ENCODE measurements around the gene DTL. TPM values are rescaled to one million over a fixed set of nuclear protein-coding genes. Genes with fewer than 3 reads are reported as not detected.

Gene DTL
- total RNA-seq, 1 donor from 2014 or later = 99.5 TPM

GRCh38 chr1:212111536-212111935 lies 76.0 kb downstream of the DTL start:
- intact Hi-C loops (cut with micrococcal nuclease) = no loop called here
- no peak for DNase-seq
- Mint-ChIP-seq H3K36me3 (ENCODE audit: low read depth) (peaks cover 4% of the 10 kb centered on the region), H3K27ac (no peak overlapping the region), H3K9me3 (no peaks in the 10 kb centered on the region), H3K4me1 (no peaks in the 10 kb centered on the region), H3K27me3 (no peaks in the 10 kb centered on the region), H3K4me3 (no peak overlapping the region)

- intact Hi-C loops (cut with micrococcal nuclease) = no loop called here
- H3K4me3 Mint-ChIP-seq = no peak overlapping the region
- H3K27me3 Mint-ChIP-seq = no peaks in the 10 kb centered on the region
- peaks cover 2% of the 10 kb centered on the region for H3K36me3 Mint-ChIP-seq (ENCODE audit: low read depth)
- no peak for DNase-seq
- no peaks in the 10 kb centered on the region for H3K9me3 Mint-ChIP-seq
- no peak overlapping the region for H3K27ac Mint-ChIP-seq
- peaks cover 2% of the 10 kb centered on the region for H3K4me1 Mint-ChIP-seq
Observed at GRCh38 chr1:212113706-212114105, 78.2 kb downstream of the DTL start.

- intact Hi-C loops (cut with micrococcal nuclease) = no loop called here
- peaks cover 17% of the 10 kb centered on the region for H3K4me1 Mint-ChIP-seq
- peaks cover 5% of the 10 kb centered on the region for H3K36me3 Mint-ChIP-seq (ENCODE audit: low read depth)
- H3K27me3 Mint-ChIP-seq = no peaks in the 10 kb centered on the region
- DNase-seq = no peak
- no peaks in the 10 kb centered on the region for H3K9me3 Mint-ChIP-seq
- H3K27ac Mint-ChIP-seq = peak overlapping the region; percentile 23
- H3K4me3 Mint-ChIP-seq = no peak overlapping the region
Observed at GRCh38 chr1:212118167-212118871, 82.8 kb downstream of the DTL start.

GRCh38 chr1:212118872-212119260 lies 83.3 kb downstream of the DTL start:
- no peaks in the 10 kb centered on the region for H3K27me3 Mint-ChIP-seq
- no peak for DNase-seq
- no peaks in the 10 kb centered on the region for H3K9me3 Mint-ChIP-seq
- intact Hi-C loops (cut with micrococcal nuclease) = no loop called here
- no peak overlapping the region for H3K4me3 Mint-ChIP-seq
- H3K27ac Mint-ChIP-seq = peak overlapping the region; percentile 21
- peaks cover 17% of the 10 kb centered on the region for H3K4me1 Mint-ChIP-seq
- peaks cover 5% of the 10 kb centered on the region for H3K36me3 Mint-ChIP-seq (ENCODE audit: low read depth)

GRCh38 chr1:212119397-212119837 lies 83.9 kb downstream of the DTL start:
- H3K27ac Mint-ChIP-seq = no peak overlapping the region
- H3K36me3 Mint-ChIP-seq (ENCODE audit: low read depth) = peaks cover 5% of the 10 kb centered on the region
- intact Hi-C loops (cut with micrococcal nuclease) = no loop called here
- no peak for DNase-seq
- no peak overlapping the region for H3K4me3 Mint-ChIP-seq
- peaks cover 17% of the 10 kb centered on the region for H3K4me1 Mint-ChIP-seq
- H3K27me3 Mint-ChIP-seq = no peaks in the 10 kb centered on the region
- no peaks in the 10 kb centered on the region for H3K9me3 Mint-ChIP-seq

- Mint-ChIP-seq H3K27me3 (no peaks in the 10 kb centered on the region), H3K4me1 (peaks cover 21% of the 10 kb centered on the region), H3K9me3 (no peaks in the 10 kb centered on the region), H3K36me3 (ENCODE audit: low read depth) (peaks cover 5% of the 10 kb centered on the region), H3K4me3 (no peak overlapping the region), H3K27ac (no peak overlapping the region)
- DNase-seq = no peak
- intact Hi-C loops (cut with micrococcal nuclease) = loop anchor here (5.0 kb wide), 1 partner anchor 37 kb away; no protein-coding TSS in a partner anchor
Observed at GRCh38 chr1:212119863-212120262, 84.3 kb downstream of the DTL start.

- intact Hi-C loops (cut with micrococcal nuclease) = loop anchor here (5.0 kb wide), 1 partner anchor 36 kb away; no protein-coding TSS in a partner anchor
- Mint-ChIP-seq H3K36me3 (ENCODE audit: low read depth) (peaks cover 5% of the 10 kb centered on the region), H3K4me1 (peaks cover 30% of the 10 kb centered on the region), H3K27ac (peak overlapping the region; percentile 4), H3K27me3 (no peaks in the 10 kb centered on the region), H3K9me3 (no peaks in the 10 kb centered on the region), H3K4me3 (no peak overlapping the region)
- DNase-seq = no peak
Observed at GRCh38 chr1:212121779-212122178, 86.2 kb downstream of the DTL start.

- Mint-ChIP-seq H3K36me3 (ENCODE audit: low read depth) (peaks cover 15% of the 10 kb centered on the region), H3K27ac (no peak overlapping the region), H3K4me1 (peaks cover 24% of the 10 kb centered on the region), H3K27me3 (no peaks in the 10 kb centered on the region), H3K4me3 (no peak overlapping the region), H3K9me3 (no peaks in the 10 kb centered on the region)
- intact Hi-C loops (cut with micrococcal nuclease) = loop anchor here (5.0 kb wide), 1 partner anchor 32 kb away; no protein-coding TSS in a partner anchor
- peak; percentile 73 for DNase-seq
Observed at GRCh38 chr1:212124690-212125582, 89.4 kb downstream of the DTL start.

GRCh38 chr1:212125654-212126053 lies 90.1 kb downstream of the DTL start:
- Mint-ChIP-seq H3K27me3 (no peaks in the 10 kb centered on the region), H3K36me3 (ENCODE audit: low read depth) (peaks cover 21% of the 10 kb centered on the region), H3K4me1 (peaks cover 24% of the 10 kb centered on the region), H3K9me3 (no peaks in the 10 kb centered on the region), H3K27ac (no peak overlapping the region), H3K4me3 (no peak overlapping the region)
- intact Hi-C loops (cut with micrococcal nuclease) = no loop called here
- DNase-seq = no peak

- Mint-ChIP-seq H3K4me1 (peaks cover 15% of the 10 kb centered on the region), H3K36me3 (ENCODE audit: low read depth) (peaks cover 29% of the 10 kb centered on the region), H3K9me3 (no peaks in the 10 kb centered on the region), H3K27me3 (no peaks in the 10 kb centered on the region), H3K4me3 (no peak overlapping the region), H3K27ac (no peak overlapping the region)
- no peak for DNase-seq
- intact Hi-C loops (cut with micrococcal nuclease) = no loop called here
Observed at GRCh38 chr1:212127221-212127620, 91.7 kb downstream of the DTL start.

- intact Hi-C loops (cut with micrococcal nuclease) = no loop called here
- no peaks in the 10 kb centered on the region for H3K9me3 Mint-ChIP-seq
- H3K27ac Mint-ChIP-seq = no peak overlapping the region
- no peaks in the 10 kb centered on the region for H3K27me3 Mint-ChIP-seq
- H3K4me3 Mint-ChIP-seq = no peak overlapping the region
- peaks cover 43% of the 10 kb centered on the region for H3K36me3 Mint-ChIP-seq (ENCODE audit: low read depth)
- DNase-seq = no peak
- H3K4me1 Mint-ChIP-seq = peaks cover 12% of the 10 kb centered on the region
Observed at GRCh38 chr1:212129781-212130180, 94.2 kb downstream of the DTL start.

GRCh38 chr1:212132025-212132424 lies 96.5 kb downstream of the DTL start:
- DNase-seq = no peak
- Mint-ChIP-seq H3K9me3 (no peaks in the 10 kb centered on the region), H3K27me3 (no peaks in the 10 kb centered on the region), H3K4me1 (peaks cover 2% of the 10 kb centered on the region), H3K36me3 (ENCODE audit: low read depth) (peaks cover 49% of the 10 kb centered on the region), H3K27ac (no peak overlapping the region), H3K4me3 (no peak overlapping the region)
- intact Hi-C loops (cut with micrococcal nuclease) = no loop called here

GRCh38 chr1:212133319-212133718 lies 97.8 kb downstream of the DTL start:
- no peaks in the 10 kb centered on the region for H3K27me3 Mint-ChIP-seq

GRCh38 chr1:212135166-212135565 lies 99.6 kb downstream of the DTL start:
- Mint-ChIP-seq H3K27me3 (no peaks in the 10 kb centered on the region), H3K36me3 (ENCODE audit: low read depth) (peaks cover 40% of the 10 kb centered on the region), H3K4me3 (no peak overlapping the region), H3K4me1 (peaks cover 2% of the 10 kb centered on the region), H3K9me3 (no peaks in the 10 kb centered on the region), H3K27ac (no peak overlapping the region)
- no peak for DNase-seq
- intact Hi-C loops (cut with micrococcal nuclease) = no loop called here

More at GRCh38 chr1:212133319-212133718, 97.8 kb downstream of the DTL start:
- H3K27ac Mint-ChIP-seq = no peak overlapping the region
- H3K4me1 Mint-ChIP-seq = peaks cover 2% of the 10 kb centered on the region
- no peaks in the 10 kb centered on the region for H3K9me3 Mint-ChIP-seq
- no peak overlapping the region for H3K4me3 Mint-ChIP-seq
- H3K36me3 Mint-ChIP-seq (ENCODE audit: low read depth) = peaks cover 47% of the 10 kb centered on the region
- no peak for DNase-seq
- intact Hi-C loops (cut with micrococcal nuclease) = no loop called here
